Inflammatory macrophage (primary cell): ENCODE results near the gene MCHR1.
A peak's percentile ranks its signal among the peaks of the same experiment; 100 is the strongest.
"Not testable (repeated sequence)": the region's sequence is repeated elsewhere in the genome, so short reads cannot be mapped to it uniquely, and the experiment has no call there.

Experiments
- DNase-seq, 2 donors: peaks; one replicate each; pipeline ENCODE4 v3.0.0-alpha.2; 2020 to 2022
- total RNA-seq, 18 experiments: gene quantifications; one replicate each; lab custom pipeline; 2026; ENCODE audit warnings: mixed read lengths in 6 of 18, inconsistent platforms in 2 of 18; lab: John Stamatoyannopoulos, UW

The MCHR1 gene, protein sequence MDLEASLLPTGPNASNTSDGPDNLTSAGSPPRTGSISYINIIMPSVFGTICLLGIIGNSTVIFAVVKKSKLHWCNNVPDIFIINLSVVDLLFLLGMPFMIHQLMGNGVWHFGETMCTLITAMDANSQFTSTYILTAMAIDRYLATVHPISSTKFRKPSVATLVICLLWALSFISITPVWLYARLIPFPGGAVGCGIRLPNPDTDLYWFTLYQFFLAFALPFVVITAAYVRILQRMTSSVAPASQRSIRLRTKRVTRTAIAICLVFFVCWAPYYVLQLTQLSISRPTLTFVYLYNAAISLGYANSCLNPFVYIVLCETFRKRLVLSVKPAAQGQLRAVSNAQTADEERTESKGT
- total RNA-seq = 0 to 0.05 (median 0) reads per million in 18 experiments

DNA sequence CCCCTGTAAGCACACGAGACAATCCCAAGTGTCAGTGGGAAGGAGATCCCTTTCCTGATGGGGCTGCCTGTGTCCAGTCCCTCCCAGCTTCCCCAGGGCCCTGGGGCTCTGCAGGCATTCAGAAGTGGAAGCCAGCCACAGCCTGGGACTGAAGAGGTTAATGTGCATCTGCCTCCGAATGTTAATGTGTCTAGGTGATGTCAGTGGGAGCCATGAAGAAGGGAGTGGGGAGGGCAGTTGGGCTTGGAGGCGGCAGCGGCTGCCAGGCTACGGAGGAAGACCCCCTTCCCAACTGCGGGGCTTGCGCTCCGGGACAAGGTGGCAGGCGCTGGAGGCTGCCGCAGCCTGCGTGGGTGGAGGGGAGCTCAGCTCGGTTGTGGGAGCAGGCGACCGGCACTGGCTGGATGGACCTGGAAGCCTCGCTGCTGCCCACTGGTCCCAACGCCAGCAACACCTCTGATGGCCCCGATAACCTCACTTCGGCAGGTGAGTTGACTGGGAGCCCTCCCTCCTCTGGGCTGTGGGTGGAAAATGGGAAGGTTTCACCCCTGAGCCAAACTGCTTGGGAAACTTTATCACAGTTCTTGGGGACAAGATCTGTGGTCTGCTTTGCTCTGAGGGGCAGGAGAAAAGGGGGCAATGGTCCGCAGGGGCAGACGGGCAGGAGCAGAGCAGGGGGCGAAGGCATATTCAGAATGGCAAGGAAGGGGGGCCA is at the start of gene MCHR1:
Gene MCHR1 (plus strand): TSS at position 236 of the 715 bp plus-strand sequence. CDS start 169 bp downstream, at position 405.
- DNase-seq = no peak

DNA sequence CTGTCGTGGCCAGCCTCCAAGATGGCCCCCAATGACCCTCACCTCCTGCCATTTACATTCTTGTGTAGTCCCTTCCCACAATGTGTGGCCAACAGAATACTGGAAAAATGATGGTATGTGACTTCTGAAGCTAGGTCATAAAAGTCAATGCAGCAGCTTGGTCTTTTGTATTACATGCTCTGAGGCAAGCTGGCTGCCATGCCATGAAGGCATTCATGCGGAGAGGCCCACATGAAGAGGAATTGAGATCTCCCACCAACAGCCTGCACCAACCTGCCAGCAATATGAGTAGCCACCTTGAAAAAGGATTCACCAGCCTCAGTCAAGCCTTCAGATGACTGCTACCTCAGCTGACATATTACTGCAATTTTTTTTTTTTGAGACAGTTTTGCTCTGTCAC is 47.4 kb upstream of the MCHR1 start:
- no peak for DNase-seq

DNA sequence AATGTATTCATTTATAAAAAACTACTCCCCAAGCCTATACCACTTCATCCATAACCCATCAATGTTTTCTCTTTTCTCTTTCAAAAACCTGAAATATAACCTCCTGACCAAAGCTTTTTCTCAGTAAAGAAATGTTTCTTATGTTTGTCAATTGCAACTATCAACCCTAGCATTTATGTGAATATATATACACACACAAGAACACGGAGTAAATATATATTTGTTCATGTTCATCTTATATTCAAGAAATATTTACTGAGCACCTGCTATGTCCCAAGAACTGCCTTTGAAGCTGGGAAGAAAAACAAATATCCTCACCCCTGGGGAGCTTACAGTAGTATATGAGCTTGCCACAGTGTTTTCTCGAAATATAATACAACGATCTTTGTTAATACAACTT is 46.2 kb upstream of the MCHR1 start:
- no peak for DNase-seq

DNA sequence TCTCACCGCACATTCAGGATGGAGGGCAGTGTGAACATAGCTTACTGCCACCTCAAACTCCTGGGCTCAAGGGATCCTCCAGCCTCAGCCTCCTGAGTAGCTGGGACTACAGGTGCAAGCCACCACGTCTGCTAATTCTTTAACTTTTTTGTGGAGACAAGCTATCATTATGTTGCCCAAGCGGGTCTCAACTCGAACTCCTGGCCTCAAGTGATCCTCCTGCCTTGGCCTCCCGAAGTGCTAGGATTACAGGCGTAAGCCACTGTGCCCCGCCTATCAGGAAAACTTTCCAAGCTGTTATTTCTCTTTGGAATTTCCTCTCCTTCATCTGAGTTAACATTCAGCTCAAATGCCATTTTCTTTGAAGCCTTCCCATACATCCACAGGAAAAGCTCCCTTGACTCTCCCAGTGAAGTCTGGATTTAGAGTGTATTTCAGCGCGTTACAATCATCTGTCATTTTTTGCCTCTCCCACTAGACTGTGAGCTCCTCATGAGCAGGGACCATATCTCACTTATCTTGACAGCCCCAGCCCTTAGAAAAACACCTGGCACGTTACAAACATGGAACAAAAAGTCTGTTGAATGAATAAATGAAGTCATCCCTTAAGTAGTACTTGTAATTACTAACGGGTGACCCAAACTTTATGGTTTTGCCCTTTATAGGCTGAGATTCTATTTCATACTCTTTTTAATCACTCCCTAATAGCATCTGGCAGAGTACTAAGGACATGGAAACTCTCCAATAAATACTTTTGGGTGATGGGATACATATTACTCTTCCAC is 45.0 kb upstream of the MCHR1 start:
- DNase-seq = no peak

DNA sequence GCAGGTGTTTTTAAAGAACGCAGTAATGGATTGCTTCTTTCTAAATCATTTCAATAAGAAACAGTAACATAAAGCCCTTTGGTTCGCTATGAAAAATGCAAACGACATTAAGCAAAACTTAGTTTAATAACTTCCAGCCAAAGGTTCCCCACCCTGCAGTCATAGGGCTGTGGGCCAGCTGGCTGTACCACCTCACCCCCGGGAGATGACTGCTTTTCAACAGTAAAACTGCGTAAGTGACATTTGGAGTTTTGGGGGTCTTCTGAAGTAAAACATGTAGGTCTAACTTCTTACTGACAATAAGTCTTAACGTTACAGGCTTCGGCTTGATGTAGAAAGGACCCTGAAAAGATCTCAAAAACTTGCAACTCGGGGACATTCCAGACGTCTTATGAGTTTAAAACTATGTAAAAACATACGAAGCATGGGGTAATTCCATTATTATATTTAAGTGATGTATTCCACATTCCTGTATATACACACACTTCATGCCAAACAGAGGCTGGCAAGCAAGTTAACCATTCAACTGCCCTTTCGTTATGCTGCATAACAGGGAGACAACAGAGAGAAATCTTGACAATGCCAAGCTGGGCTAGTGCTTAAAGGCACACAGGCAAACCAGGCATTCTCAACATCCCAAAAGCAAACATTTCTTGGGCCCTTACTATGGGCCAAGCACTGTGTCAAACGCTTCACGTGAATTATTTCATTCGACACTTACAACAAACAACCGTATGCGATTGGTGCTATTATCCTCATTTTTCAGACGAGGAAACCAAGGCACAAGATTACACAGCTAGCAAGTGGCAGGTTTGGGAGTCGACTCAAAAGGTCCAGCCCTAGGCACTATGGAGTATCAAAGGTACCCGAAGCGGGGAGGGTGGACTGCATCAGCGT is 44.0 kb upstream of the MCHR1 start:
- DNase-seq = no peak

DNA sequence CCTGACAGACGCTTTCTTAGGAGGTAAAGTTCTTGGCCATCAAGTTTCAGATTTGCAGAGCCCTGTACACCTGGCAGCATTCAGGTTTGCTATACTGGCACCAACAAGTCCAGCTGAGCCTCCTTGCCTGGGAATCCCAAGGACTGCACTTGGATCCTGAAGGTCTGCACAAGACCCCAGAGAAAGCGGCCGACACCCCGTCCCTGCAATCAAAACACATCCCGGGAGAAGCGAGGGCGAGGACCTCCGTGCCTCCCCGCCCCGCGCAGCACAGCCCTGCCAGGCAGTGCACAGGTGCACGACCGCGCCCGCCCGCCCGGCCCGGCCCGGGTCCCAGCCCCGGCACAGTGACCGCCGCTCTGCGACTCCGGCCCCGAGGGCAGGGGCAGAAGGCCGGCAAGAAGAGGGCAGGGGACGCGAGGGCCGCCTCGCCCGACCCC is 43.3 kb upstream of the MCHR1 start:
- DNase-seq = no peak

DNA sequence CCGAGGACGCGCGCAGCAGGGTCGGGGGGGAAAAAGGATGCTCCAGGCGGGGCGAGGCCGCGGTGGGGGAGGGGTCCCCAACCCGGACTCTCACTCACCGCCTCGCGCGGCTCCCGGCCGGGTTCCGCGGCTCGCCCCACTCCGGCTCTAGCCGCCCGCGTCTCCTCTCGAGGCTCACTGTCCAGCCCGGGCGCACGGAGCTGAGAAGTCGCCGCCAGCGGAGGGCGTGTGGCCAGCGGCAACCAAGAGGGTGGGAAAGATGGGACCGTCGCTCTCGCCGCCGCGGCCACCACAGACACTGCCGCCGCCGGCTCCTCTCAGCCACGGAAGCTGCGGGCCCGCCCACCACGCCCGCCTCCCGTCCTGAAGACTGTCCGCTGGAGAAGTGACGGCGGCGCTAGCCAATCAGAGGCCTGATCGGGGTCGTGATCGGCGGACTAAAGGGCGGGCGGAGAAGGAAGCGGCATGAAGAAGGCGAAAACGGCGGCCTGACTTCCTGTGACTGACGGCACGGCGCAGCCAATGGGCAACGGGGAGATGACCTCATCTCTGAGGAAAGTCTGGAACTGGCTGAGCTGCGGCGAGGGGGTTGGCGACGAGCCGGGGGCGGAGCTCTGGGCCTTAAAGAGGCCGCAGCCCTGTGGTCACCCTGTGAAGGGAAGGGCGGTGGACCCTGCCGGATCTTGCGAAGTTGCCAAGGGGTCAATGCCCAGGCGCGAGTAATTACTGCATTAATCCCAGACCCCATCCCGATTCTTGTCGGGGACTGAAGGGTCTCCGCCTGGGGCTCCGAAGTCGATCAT is 42.7 kb upstream of the MCHR1 start, which contains the start of gene MRTFA:
Gene MRTFA (minus strand): TSS at position 340 of the 803 bp plus-strand sequence.
- DNase-seq = peak; percentile 100

DNA sequence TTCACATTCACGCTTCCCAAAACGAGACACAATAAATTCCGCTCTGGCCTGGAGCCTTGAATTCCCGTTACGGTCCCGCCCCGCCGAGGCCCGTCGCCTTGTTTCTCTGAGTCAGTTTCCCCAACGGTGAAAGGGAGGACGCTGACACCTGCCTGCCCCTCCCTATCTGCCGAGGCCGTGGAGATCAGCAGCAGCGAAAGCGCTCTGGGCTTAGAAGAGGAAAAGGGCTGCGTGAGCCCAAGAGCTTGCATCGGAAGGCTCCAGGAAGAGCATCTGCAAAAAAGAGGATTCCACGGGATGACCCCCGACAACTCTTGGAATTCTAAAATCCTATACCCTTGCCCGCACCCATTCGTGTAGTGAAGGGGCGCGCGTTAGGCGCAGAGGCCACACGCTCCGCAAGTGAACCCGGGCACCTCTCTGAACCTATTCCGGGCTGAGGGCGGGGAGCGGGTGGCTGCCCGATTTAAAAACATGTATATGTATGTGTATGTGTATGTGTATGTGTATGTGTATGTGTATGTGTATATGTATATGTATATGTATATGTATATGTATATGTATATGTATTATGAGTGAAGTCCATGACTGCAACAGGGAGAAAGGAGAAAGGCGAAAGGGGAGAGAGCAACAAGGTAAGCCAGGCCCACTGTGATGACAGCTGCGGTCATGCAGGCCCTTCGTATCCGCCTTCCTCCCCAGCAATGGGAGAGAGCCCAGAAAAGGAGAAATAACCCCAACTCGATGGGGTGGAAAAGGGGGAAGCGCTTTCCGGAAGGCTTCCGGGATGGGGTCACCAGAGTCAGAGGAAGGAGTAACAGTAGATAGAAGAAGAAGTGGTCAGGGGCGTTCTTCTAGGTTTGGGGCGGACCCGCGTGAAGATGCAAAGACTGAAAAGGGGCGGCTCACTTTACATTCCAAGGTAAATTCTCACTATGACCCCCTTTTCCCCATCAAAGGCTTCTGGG is 41.8 kb upstream of the MCHR1 start:
- peak; percentile 91 to 94 for DNase-seq

DNA sequence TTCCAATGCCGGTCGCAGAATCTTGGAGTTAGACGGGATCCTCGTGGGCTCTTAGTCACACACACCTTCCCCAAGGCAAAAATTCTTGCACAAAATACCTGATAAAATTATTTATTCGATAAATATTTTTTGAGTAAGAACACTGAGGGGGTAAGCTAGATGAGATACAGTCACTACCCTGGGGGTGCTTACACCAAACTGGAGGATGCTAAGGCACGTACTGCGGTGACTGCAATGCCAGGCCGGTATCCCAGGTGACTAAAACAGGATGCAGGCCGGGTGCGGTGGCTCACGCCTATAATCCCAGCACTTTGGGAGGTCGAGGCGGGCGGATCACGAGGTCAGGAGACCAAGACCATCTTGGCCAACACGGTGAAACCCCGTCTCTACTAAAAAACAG is 41.0 kb upstream of the MCHR1 start:
- DNase-seq = no peak

DNA sequence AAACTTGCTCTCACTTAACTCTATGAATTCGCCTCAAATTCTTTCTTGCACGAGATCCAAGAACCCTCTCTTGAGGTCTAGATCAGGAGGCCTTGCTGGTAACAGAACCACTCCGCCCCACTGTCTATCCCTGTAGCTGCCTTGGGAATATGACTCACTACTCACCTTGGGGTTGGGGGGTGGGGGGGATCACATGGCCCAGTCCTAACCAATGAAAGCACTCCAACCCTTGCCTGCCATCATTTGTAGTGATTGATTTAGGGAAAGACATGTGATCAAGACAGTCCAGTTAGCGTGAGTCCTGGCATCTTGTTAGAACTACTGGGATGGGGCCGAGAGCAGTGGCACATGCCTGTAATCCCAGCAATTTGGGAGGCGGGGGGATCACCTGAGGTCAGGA is 38.0 kb upstream of the MCHR1 start:
- DNase-seq = no peak

DNA sequence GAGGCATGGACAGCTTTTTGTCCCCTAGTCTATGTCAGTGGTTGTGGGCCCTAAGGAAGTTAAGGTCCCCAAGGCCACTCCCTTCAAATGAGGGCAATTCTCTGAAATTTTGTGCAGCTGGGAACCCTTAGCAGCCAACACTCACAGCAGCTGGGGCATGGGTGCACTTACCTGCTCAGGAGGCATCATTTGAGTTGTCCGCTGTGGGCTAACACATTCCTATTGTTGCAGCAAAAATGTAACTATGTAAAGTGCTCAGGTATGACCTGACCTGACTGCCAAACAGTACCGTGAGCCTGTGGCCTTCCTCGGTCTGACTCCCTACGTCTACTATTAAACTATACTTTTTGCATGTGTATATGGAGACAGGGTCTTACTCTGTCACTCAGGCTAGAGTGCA is 37.0 kb upstream of the MCHR1 start:
- no peak for DNase-seq

DNA sequence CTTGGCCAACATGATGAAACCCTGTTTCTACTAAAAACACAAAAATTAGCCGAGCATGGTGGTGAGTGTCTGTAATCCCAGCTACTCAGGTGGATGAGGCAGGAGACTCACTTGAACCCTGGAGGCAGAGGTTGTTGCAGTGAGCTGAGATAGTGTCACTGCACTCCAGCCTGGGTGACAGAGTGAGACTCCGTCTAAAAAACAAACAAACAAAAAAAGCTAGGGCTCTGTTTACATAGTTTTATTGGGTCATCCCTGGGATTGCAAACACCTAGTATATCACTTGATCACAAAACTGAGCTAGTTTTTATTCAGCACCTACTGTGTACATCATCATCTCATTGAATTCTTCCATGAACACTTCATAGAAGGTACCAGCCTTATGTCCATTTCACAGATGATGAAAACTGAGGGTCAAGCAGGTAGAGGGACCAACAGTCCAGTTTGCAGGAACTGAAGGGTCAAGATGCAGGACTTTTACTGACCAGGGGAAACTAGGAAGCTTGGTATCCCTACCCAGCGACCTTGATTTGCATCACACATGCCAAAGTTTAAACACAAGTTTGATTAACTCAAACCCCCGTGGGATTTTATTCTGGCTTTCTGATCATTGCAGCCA is 33.6 kb upstream of the MCHR1 start:
- DNase-seq = no peak

DNA sequence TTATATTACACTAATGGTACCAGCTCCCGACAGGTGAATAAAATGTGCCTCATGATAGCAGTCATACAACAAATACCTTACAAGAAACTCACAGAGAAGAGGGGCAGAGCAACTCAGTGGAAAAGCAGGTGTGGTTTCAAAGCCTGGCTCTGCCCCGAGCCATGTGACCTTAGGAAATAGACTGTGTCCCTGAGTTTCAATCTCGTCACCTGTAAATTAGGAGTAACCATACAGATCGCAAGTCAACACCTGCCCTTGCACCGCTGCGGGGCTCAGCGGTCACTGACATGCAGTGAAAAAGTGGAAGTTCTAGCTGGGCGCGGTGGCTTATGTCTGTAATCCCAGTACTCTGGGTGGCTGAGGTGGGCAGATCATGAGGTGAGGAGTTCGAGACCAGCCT is 30.9 kb upstream of the MCHR1 start:
- DNase-seq = no peak

DNA sequence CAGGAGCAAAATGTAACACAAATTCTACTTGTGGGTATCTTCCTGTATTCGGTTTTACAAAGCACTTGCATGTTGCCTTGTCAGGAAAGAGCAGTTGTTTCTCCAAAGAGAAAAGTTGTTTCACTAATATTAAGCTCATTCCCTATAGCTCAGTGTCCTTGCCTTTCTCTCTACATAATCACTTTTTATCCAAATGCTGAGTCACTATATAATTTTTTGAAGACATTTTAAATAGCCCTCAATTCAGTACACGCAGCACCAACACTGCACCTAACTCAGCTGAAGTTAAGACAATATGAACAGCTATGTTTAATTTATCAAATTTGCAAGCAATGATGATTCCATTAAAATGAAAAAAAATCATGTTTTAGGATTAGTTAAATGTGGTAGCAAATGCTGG is 28.2 kb upstream of the MCHR1 start:
- no peak for DNase-seq

DNA sequence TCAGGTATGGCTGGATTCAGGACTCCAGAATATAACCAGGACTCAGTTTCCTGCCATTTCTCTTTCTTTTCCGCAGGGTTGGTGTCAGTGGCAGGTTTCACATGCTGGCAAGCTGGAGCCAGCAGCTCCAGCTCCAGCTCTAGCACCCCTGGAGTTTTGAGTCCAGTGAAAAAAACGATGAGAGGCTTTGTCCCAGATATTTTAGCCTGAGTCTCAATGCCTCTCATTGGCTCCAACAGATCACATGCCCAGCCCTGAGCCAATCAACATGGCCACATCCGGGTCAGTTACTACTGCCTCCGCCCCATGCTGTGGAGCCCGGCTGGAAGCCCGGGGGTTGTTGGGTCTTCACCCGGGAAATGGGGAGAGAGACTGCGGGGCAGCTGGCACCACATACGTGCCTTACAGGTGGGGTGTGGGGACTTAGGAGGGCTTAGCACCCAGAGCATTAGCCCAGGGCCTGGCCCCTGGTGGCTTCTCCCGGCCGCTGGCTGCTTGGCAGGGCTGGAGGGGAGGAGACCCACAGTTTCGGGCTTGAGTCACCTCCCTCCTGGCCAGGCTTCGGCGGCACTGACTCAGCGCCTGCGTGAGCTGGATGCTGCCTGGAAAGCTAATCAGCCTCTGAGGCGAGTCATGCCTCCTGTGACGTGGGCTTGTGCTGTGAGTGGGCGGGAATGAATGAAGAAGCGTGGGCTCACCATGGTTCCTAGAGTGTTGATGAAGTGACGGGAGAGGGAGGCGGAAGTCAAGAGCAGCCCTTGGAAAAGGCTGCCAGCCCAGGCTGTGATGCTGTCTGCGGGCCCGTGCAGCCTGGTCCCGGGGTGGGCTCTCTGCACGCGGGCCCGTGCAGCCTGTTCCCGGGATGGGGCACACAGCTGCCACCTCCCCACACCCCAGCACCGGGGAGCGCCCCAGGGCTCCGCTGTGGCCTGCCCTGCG is 27.5 kb upstream of the MCHR1 start:
- peak; percentile 99 to 100 for DNase-seq

DNA sequence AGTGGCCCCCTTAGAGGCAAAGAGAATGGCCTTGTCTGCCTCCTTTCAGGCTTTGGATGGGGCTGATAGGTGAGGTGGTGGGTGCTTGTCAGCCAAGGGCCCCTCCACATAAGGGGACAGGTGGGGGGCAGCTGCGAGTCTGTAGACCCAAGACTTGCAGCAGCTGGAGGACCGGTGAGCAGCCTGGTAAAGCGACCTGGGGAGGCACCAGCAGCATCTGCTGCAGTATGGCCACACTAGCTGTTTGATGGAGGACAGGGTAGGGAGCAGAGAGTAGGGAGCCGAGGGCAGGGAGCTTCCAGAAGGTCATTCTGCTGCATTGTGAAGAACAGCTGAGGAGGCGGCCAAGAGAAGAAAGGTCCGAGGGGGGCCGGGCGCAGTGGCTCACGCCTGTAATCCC is 25.9 kb upstream of the MCHR1 start:
- DNase-seq = no peak

DNA sequence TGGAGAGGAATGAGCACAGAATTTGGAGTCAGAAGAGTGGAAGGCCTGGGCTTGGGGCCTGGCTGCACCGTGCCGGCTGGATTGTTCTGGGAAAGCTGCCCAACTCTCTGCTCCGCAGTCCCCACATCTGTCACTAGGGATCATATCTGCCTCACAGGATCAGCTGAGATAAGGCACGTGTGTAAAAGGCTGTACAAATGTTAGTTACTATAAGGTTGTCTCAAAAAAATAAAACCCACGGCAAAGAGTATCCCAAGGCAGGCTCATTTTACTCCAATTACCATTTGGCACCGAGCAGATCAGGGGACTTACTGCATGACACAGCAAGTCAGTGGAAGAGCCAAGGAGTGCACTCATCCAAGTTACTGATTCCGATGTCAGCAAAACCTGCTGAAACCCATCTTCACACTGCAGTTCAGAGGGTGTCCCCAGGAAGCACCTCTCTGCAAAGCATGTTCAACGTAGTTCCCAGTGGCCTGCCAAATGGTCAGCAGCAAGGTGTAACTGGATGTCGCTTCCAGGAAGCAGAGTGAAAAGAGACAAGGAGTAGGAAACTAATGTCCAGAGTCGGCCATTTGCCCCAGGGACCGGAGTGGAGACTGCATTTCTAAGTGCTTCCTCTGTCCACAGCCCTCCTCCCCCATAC is 24.6 kb upstream of the MCHR1 start:
- peak; percentile 15 to 34 for DNase-seq

DNA sequence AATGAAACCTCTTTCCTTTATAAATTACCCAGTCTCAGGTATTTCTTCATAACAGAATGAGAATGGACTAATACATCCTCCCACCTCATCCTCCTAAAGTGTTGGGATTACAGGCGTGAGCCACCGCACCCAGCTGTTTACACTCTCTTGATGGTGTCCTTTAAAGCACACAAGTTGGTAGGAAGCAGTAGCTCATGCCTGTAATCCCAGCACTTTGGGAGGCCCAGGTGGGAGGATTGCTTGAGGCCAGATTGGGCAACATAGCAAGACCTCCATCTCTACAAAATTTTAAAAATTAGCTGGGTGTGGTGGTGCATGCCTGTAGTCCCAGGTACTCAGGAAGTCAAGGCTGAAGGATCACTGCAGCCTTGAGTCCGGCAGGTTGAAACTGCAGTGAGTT is 23.3 kb upstream of the MCHR1 start:
- not testable (repeated sequence) for DNase-seq
